NCI-H2196 (cell line): Measurements from ENCODE around the gene HTRA3.

Experiments
- DNase-seq: peaks from one replicate; lab custom pipeline; 2025; ENCODE audit not compliant: unreplicated experiment; lab: John Stamatoyannopoulos, UW

HTRA3 gene

GRCh38 chr4:8265171-8265929 is 4.2 kb upstream of the HTRA3 start:
- DNase-seq, result no peak

- no peak for DNase-seq
Observed at GRCh38 chr4:8266088-8266487, 3.5 kb upstream of the HTRA3 start.

- DNase-seq, result no peak
Observed at GRCh38 chr4:8266508-8266907, 3.0 kb upstream of the HTRA3 start.

- DNase-seq, result peak; percentile 67
Observed at GRCh38 chr4:8267077-8267476, 2.5 kb upstream of the HTRA3 start.

- DNase-seq, result no peak
Observed at GRCh38 chr4:8268211-8268610, 1.3 kb upstream of the HTRA3 start.

- DNase-seq, result no peak
Observed at GRCh38 chr4:8268901-8269534, 536 bp upstream of the HTRA3 start.

- no peak for DNase-seq
Observed at GRCh38 chr4:8270418-8270771, 841 bp downstream of the HTRA3 start.

GRCh38 chr4:8270912-8271815 is 1.6 kb downstream of the HTRA3 start:
- DNase-seq, result no peak

- no peak for DNase-seq
Observed at GRCh38 chr4:8271821-8272220, 2.3 kb downstream of the HTRA3 start.

GRCh38 chr4:8272472-8273428 is 3.2 kb downstream of the HTRA3 start:
- DNase-seq, result no peak

GRCh38 chr4:8273450-8273849 is 3.9 kb downstream of the HTRA3 start:
- DNase-seq, result no peak

- no peak for DNase-seq
Observed at GRCh38 chr4:8274066-8274652, 4.6 kb downstream of the HTRA3 start.

GRCh38 chr4:8274765-8275547 is 5.4 kb downstream of the HTRA3 start:
- peak; percentile 37 for DNase-seq

- DNase-seq, result no peak
Observed at GRCh38 chr4:8275548-8275910, 6.0 kb downstream of the HTRA3 start.

- DNase-seq, result no peak
Observed at GRCh38 chr4:8276358-8277240, 7.0 kb downstream of the HTRA3 start.

- DNase-seq, result no peak
Observed at GRCh38 chr4:8277356-8278008, 7.9 kb downstream of the HTRA3 start.

GRCh38 chr4:8278009-8278395 is 8.4 kb downstream of the HTRA3 start:
- DNase-seq, result no peak
